ENCODE measurements around the gene DCAF4.

The DCAF4 gene

DNA sequence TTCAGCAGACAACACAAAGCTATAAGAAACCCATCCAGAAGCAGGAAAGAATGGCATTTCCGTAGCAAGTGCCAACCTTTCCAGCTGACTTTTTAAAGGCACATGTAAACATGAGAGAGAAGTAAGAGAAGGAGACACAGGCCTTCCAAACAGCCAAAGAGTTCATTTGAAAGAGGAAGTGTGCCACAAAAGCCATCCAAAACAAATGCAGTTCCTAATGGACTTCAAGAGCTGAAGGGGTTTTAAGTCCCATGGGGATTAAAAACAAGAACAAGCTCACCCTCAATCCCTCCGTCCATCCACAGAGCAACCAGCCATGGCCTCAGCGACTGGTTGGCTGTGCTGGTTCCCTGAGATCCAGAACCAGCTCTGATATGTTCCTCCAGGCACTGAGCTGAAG lies 27.8 kb upstream of the DCAF4 start:
- no peak for DNase-seq

DNA sequence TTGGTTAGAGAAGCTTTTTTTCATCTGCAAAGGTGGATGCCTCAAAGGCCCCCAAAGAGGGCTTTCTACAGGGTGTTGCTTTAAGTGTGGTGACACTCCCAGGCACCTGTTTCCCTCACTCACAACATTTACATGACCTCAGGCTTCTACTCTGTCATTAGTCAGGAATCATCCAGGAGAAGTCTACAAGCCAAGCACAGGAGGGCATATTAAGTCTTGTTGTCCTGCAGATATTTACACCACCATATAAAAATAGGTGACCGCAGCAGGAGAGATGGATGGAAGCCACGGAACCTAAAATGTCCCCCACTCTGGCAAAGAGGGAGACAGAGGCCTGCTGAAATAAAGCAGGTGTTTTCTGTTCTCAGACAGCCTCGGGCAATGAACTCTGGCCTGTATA lies 24.9 kb upstream of the DCAF4 start:
- no peak for DNase-seq

DNA sequence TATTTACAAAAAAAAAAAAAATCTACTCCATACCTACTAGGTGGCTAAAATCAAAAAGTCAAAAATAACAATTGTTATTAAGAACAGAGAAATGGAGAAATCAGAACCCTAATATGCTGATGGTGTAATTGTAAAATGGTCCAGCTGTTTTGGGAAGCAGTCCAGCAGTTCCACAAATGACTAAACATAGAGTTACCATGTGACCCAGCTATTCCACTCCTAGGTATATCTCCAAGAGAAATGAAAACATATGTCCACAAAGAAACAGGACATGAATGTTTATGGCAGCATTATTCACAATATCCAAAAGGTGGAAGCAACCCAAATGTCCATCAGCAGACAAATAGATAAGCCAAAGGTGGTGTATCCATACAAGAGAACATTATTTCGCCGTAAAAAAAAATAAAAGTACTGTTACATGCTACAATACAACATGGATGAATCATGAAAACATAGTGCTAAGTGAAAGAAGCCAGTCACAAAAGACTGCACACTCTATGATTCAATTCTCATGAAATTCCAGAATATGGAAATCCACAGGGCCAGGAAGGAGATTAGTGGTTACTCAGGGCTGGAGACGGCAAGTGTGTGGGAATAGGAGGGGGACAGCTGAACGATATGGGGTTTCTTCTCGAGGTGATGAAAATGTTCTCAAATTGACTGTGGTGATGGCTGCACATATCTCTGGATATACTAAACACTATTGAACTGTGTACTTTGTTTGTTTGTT lies 23.3 kb upstream of the DCAF4 start:
- DNase-seq: no peak

DNA sequence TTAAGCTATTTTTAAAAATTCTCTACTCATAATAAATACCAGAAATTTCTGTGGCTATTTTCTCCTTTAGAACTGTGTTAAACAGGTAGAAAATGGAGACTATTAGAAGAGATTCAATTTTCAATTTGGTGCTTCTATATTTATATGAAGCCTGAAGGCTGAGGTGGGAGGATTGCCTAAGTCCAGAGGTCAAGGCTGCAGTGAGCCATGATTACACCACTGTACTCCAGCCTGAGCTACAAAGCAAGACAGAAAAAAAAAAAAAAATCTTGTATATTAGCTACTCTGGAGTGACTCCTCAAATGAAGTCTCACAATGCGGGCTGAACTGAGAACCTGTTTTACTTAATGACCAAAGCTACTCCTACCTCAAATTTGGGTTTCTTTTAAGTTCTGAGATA lies 22.5 kb upstream of the DCAF4 start:
- DNase-seq: no peak

DNA sequence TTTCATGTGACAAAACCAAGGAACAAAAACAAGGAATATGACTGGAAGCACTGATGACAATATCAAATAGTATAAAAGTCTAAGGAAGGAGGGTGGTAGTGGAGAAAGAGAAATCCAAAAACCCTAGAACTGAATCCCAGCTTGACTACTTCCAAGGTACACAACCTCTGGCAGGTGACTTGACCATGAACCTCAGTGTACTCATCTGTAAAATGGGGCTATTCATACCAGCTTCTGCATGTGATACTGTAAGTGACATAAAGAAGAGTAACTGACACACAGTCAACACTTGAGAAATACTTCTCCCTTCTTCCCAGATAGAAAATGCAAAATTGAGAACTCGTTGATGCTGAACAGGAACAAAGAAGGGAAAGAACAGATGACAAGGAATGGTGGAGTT lies 22.0 kb upstream of the DCAF4 start:
- no peak for DNase-seq

DNA sequence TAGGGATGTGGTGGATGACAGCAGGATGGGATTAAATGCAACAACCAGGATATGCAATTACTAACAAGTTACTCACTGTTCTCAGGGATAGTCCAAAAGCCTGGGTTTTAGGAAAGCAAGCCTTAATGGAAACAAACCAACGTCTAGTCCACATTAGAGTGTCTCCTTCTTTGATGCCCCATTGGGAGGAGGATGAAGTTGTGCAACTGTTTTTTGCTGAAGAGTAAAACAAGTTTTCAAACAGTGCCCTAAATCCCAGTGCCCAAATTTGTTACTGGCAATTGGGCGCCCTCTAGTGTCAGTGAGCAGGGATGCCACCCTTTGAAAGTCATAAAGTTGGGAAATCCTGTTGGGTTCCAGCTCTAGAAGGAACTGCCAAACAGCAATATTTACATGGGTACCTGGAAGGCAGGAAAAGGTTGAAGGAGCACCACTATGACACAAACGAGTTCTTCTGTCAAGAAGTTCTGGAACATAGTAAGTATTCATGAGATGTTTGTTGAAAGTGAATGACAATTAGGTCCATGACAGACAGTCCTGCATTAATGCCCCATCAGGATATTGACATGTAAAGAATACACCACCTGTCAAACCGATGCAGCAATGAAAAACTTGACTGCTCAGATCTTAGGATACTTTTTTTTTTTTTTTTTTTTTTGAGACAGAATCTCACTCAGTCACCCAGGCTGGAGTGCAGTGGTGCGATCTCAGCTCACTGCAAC lies 21.3 kb upstream of the DCAF4 start:
- peak; percentile 64 for DNase-seq

DNA sequence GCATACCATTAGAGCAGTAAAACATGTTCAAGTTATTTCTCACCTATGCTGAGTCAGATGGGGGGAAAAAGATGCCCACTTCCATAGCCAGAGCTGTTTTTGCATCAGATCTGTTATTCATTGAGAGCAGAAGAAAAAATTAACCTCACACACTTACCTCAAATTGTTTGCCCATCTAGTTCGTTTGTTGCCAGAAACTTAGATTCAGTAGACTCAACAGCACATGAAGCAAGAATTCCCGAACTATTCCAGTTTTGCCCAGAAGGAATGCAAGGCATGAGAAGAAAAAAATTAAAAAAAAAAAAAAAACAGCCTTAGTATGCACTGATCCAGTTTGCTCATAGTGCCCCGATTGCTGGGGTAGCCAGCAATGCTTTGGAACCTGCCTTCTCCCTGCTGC lies 19.9 kb upstream of the DCAF4 start:
- DNase-seq: no peak

DNA sequence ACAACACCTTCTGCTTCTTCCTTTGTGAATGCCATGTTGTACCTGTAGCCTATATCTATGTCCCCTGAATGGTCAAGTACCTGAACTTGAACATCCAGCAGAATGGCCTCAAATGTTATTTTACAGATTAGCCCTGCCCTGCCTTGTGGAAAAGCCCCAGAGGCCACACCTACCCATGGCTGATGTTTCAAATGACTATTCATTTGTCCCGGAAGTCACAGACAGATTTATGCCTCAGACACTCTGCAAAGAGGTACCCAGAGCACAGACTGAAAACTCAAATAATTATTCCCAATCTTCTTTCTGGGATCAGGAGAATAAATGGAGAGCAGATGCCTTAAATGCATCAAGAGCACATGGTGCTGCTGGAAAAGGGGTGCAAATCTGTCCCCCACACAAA lies 19.4 kb upstream of the DCAF4 start:
- DNase-seq: no peak

DNA sequence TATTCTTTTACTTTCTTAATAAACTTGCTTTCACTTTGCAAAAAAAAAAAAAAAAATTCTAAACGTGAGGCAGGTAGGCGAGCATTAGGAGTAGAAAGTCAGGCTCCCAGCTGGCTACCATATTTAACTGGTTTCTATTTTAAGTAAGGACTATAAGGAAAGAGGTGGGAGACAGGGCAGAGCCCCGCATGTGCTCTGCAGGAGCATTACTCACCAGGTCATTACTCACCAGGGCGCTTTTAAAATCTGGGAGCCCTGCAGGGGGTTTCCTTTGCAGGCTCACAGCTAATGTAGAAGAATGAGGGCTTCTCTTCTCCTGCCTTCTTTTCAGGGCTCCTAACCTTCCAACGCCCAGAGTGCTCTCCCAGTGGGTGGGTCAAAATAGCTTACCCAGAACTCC lies 18.4 kb upstream of the DCAF4 start:
- no peak for DNase-seq

DNA sequence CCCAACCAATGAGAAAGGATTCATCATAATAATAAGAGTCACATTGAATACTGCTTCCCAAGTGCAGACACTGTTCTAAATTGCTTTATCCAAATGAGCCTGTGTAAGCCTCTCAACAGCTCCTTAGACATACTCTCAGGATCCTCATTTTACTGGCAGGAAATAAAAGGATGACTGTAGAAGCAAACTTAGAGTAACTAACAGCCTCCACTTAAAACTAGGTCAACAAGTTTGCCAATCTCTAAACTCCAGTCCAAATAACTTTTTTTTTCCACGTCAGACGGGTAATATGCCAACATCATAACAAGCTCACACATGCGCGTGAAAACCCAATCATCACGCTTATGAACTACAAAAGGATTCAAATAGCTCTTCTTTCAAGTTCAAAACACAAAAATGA lies 17.1 kb upstream of the DCAF4 start:
- no peak for DNase-seq

DNA sequence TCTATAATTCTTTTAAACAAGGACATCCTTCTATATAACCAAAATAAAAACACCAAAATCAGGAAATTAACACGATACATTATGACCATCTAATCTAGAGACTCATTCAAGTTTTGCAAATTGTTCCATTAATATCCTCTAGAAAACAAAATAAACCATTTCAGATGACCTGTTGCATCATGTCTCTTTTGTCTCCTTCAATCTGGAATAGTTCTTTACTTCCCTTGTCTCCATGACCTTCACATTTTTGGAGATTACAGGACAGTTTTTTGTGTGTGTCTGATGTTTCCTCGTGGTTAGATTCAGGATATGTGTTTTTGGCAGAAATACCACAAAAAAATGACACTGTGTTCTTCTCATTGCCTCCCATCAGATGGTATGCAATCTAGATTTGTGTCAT lies 12.5 kb upstream of the DCAF4 start:
- DNase-seq: no peak

DNA sequence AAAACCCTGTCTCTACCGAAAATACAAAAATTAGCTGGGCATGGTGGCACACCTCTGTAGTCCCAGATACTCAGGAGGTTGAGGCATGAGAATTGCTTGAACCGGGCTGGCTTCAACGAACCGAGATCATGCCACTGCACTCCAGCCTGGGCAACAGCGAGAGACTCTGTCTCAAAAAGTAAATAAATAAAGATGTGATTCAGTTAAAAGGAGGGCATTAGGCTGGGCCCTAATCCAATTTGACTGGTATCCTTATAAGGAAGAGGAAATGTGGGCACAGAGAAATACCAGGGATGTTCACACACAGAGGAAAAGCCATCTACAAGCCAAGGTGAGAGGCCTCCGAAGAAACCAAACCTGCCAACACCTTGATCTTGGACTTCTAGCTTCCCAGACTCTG lies 10.1 kb upstream of the DCAF4 start:
- no peak for DNase-seq

DNA sequence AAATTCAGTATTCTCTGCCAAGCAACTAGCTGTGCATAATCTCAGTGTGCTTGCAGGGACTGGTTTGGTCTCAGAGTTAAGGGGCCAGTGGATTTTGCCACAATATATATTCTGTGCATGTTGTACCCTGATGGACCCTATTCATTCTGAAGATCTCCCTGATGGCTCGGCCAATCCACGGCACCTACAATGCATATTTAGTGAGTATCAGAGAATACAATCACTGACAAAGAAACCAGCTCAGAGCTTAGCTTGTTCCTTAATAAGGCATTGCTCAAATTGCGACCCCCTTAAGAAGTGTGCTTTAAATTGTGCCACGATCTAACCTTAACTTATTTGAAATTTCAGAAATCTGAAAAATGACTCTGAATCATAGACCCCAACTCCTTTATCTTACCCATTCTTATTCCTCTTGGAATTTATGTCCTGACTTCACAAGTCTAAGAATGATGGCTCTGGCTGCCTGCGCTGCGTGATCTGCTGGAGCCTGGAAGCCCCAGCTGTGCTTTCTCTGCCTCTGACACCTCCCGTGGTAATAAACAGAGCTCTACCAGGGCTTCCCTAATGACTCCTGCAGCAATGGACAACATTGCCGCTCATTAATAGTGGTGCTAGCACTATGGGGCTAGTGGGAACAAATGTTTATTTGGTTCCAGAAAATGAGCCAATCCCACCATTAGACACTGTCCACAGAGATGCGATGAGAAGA lies 9.0 kb upstream of the DCAF4 start:
- no peak for DNase-seq

DNA sequence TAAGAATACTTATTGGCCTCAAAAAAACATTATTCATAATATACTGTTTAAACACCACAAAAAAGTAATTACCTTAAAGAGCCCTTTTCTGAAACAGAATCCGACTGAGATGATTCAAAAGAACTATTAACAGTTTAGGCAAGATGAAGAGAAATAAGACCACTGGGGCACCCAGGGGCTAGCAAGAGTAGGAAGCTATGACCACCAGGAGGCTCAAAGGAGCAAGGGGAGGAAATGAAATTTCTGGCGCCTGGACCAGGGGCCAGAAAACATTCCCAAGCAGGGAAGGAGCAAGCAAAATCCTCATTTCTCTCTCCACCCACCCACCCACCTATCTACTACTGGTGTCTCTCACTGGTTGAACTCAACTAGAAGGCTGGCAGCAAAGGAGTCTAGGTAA lies 6.3 kb upstream of the DCAF4 start:
- DNase-seq: no peak

DNA sequence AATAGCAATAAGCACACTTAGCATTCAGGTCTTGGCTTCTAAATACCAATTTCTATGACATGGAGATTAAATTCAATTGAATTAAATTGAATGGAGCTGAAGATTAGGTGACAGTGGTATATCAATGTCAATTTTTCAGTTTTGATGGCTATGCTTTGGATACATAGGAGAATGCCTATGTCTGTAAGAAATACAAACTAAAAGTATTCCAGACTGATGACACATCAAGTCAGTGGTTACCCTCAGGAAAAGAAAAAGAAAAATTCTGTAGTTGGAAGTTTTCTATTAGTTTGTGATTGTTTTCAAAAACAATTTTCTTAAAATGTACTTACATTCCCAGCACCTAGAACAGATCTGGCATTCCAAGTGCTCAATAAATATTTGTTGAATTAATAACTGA lies 4.9 kb upstream of the DCAF4 start:
- DNase-seq: no peak

DNA sequence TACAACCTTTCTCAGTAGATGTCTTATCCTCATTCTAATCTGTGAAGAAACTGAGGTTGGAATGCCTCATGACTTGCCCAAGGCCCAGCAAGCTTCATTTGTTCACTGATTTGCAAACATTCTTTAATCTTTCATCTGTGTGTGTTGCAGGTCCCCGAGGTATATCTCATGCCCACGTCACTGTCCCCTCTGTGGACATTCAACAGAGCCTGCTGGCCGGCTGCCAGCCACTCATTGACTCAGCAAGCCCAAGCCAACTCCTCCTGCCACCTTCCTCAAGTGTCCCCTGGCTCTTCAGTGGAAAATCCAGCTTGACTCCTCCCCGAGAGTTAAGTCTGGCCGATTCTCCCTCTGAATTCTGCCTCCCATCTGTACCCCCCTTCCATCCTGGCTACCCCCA lies 1.9 kb upstream of the DCAF4 start:
- DNase-seq: no peak

DNA sequence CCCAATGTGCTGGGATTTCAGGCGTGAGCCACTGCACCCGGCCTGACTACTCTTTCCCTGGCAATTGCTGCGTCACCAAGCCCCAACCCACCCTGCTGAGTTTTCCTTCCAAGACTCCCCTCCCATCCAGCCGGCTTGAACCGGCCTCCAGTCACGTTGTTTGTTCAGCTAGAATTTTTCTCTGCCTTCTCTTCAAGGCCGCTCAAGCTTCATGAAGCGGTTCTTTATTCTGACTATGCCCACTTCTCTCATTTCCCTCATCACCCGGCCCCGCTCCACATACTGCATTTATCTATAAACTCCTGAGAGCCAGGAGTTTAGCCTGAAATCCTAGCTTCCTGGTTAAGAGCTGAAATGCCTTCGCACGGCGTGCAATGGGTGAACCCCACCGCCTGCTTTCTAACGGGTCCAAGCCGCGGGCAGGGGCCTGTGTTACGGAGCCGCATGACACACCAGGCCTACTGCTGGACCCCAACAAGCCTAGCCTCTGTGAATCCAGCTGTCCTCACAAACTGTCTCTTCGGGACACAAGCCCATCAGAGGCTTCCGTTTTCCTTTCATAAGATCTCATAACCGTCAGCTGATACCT lies 999 bp upstream of the DCAF4 start:
- DNase-seq: no peak

DNA sequence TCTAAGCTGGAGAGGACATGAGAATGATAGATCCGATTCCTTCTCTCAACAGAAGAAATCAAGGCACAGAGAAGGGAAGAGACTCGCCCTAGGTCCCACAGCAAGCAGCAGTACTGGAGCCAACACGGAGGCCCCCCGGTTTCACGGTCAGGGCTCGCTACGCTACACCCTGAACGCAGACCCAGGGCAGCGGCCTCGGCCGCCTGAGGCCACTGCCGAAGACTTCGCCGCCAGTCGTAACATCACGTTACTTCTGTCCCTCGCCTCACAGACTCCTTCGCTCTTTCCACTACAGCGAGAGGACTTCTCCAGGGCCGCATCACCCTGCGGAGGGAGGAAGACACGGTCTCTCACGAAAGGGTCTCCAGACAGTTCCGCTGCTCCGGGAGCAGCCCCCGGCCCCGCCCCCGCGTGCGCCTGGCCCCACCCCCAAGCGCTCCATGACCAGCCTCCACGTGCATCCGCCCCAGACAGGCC lies 411 bp upstream of the DCAF4 start:
- no peak for DNase-seq

DNA sequence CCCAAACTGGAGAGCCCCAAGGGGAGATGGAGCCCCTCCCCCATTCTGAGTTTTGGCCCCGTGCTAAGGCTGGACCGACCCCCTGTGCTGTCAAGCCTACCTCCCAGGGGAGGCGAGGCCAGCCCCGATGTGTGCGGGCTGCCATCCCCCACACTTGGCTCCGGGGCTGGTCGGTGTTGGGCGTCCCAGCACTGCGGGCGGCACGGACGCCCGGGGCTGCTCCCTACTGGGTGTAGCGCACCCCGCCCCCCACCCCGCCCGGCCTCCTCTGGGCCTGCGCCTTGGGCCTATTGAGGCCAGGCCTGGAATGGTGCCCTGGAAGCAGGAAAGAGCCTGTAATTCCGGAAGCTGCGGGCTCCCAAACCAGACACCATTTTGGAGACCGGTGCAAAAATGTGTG lies 2.6 kb downstream of the DCAF4 start:
- no peak for DNase-seq

DNA sequence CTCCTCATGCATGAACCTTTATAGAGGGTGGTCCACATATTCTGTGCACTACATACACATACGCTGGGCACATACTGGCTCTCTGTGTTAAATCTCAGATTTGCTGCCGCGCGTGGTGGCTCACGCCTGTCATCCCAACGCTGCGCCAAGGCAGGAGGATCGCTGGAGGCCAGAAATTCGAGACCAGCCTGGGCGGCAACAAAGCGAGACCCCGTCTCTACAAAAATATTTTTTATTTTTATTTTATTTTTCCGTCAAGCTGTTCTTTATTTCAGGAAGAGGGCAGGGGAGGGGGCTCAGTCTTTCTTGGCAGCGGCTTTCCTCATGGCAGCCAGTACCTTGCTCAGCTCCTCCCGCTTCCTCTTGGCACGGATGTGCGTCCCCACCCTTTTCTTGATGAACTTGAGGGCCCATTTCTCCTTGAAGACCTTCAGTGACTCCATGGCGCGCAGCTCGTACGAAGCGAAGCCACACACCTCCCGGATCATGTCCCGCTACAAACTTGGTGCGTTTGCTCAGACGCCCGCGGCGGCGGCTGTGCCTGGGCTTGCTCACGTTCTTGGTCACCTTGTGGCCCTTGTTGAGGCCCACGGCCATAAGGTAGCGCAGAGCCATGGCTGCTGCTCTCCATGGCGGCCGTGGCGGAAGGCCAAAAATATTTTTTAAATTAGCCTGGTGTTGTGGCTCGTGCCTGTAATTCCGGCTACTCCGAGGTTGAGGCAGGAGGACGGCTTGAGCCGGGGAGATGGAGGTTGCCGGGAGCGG lies 3.2 kb downstream of the DCAF4 start:
- DNase-seq: no peak

DNA sequence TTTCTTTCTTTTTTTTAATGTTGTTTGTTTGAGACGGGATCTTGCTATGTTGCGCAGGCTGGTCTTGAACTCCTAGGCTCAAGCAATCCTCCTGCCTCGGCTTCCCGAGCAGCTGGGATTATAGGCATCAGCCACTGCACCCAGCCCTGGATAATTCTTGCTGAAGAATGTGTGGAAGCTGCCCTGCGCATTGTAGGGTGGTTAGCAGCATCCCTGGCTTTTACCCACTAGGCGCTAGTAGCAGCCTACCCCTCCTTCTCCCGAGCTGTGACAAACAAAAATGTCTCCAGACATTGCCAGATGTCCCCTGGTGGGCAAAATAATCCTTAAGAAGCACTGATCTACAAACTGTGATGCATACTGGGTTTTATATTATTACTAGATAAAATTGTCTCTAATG lies 6.6 kb downstream of the DCAF4 start:
- no peak for DNase-seq

DNA sequence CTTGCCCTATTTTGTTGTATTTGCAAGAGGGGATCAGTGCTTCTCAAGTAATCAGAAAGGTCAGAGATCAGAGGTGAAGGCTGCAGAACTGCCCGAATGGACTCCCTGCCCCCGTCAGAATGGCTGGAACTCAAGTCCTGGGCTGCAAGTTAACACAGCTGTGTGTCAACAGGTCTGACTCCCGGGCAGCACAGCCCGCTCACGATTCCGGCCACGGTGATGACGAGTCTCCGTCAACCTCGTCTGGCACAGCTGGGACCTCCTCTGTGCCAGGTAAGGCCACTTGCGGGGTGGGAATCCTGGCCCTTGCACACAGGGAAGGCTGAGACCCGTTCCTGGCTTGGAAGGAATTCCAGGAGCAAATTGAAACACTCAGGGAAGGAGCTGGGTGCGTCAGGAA lies 13.4 kb downstream of the DCAF4 start:
- no peak for DNase-seq

Measured in NCI-H1105 treated with DMSO at 0.1 percent for 48 hours (cell line).